ENCODE results near the gene HCRTR2. TPM values are rescaled to one million over a fixed set of nuclear protein-coding genes. Genes with fewer than 3 reads are reported as not detected.

Gene HCRTR2
- total RNA-seq, 1 donor from 2014 or later: 0.11 TPM

- DNase-seq (ENCODE audit: low spot score in 2 of 2, unreplicated experiment in 2 of 2): no peak
- no peaks in the 10 kb centered on the region for H3K4me1 Mint-ChIP-seq
- no peak overlapping the region for H3K4me3 Mint-ChIP-seq
- no peaks in the 10 kb centered on the region for H3K36me3 Mint-ChIP-seq
- no peak for TF ChIP-seq CTCF (IDR thresholded peaks at IDR 0.05; ENCODE audit: unreplicated experiment)
- no peak overlapping the region for H3K27ac Mint-ChIP-seq
- no peaks in the 10 kb centered on the region for H3K9me3 Mint-ChIP-seq
- H3K27me3 Mint-ChIP-seq (ENCODE audit: low read depth): no peaks in the 10 kb centered on the region
These were observed 24.9 kb downstream of the HCRTR2 start for GRCh38 chr6:55199239-55199638.

GRCh38 chr6:55208478-55209458 is 34.5 kb downstream of the HCRTR2 start:
- no peak overlapping the region for H3K4me3 Mint-ChIP-seq
- no peak for DNase-seq (ENCODE audit: low spot score in 2 of 2, unreplicated experiment in 2 of 2)
- peaks cover 11% of the 10 kb centered on the region for H3K9me3 Mint-ChIP-seq
- H3K36me3 Mint-ChIP-seq: no peaks in the 10 kb centered on the region
- peaks cover 9% of the 10 kb centered on the region for H3K4me1 Mint-ChIP-seq
- TF ChIP-seq CTCF (IDR thresholded peaks at IDR 0.05; ENCODE audit: unreplicated experiment): no peak
- H3K27ac Mint-ChIP-seq: no peak overlapping the region
- H3K27me3 Mint-ChIP-seq (ENCODE audit: low read depth): peaks cover 4% of the 10 kb centered on the region

- no peak for TF ChIP-seq CTCF (IDR thresholded peaks at IDR 0.05; ENCODE audit: unreplicated experiment)
- DNase-seq (ENCODE audit: low spot score in 2 of 2, unreplicated experiment in 2 of 2): no peak
- peaks cover 23% of the 10 kb centered on the region for H3K9me3 Mint-ChIP-seq
- H3K4me1 Mint-ChIP-seq: peaks cover 9% of the 10 kb centered on the region
- no peak overlapping the region for H3K4me3 Mint-ChIP-seq
- H3K27ac Mint-ChIP-seq: no peak overlapping the region
- H3K27me3 Mint-ChIP-seq (ENCODE audit: low read depth): no peaks in the 10 kb centered on the region
- H3K36me3 Mint-ChIP-seq: peaks cover 5% of the 10 kb centered on the region
These were observed 36.6 kb downstream of the HCRTR2 start for GRCh38 chr6:55210952-55211351.

GRCh38 chr6:55212156-55212555 is 37.8 kb downstream of the HCRTR2 start:
- Mint-ChIP-seq H3K27me3 (ENCODE audit: low read depth) (no peaks in the 10 kb centered on the region), H3K36me3 (peaks cover 5% of the 10 kb centered on the region), H3K27ac (no peak overlapping the region), H3K4me3 (no peak overlapping the region), H3K4me1 (peaks cover 9% of the 10 kb centered on the region), H3K9me3 (peaks cover 27% of the 10 kb centered on the region)
- DNase-seq (ENCODE audit: low spot score in 2 of 2, unreplicated experiment in 2 of 2): no peak
- no peak for TF ChIP-seq CTCF (IDR thresholded peaks at IDR 0.05; ENCODE audit: unreplicated experiment)

- no peaks in the 10 kb centered on the region for H3K36me3 Mint-ChIP-seq
- no peak for TF ChIP-seq CTCF (IDR thresholded peaks at IDR 0.05; ENCODE audit: unreplicated experiment)
- H3K27ac Mint-ChIP-seq: no peak overlapping the region
- H3K9me3 Mint-ChIP-seq: peaks cover 17% of the 10 kb centered on the region
- DNase-seq (ENCODE audit: low spot score in 2 of 2, unreplicated experiment in 2 of 2): no peak
- H3K4me3 Mint-ChIP-seq: no peak overlapping the region
- H3K4me1 Mint-ChIP-seq: no peaks in the 10 kb centered on the region
- no peaks in the 10 kb centered on the region for H3K27me3 Mint-ChIP-seq (ENCODE audit: low read depth)
These were observed 46.6 kb downstream of the HCRTR2 start for GRCh38 chr6:55220961-55221360.

Measured in mesothelial cell of epicardium (in vitro differentiated cells).